Measurements from ENCODE around the gene DIS3L2.
"Not testable (repeated sequence)": the region's sequence is repeated elsewhere in the genome, so short reads cannot be mapped to it uniquely, and the experiment has no call there.

- TF ChIP-seq CTCF (conservative IDR thresholded peaks at IDR 0.05; ENCODE audit: low read depth, low read length); RAD21 (IDR thresholded peaks at IDR 0.05; ENCODE audit: low read length); MXI1 (IDR thresholded peaks at IDR 0.05; ENCODE audit: borderline replicate concordance, low read depth, low read length); POLR2A (IDR thresholded peaks at IDR 0.05; ENCODE audit: low read depth, low read length); CHD1 (IDR thresholded peaks at IDR 0.05; ENCODE audit: low read depth, low read length); SMC3 (IDR thresholded peaks at IDR 0.05; ENCODE audit: low read depth, low read length); USF2 (IDR thresholded peaks at IDR 0.05; ENCODE audit: low read depth, low read length); MAFK (IDR thresholded peaks at IDR 0.05; ENCODE audit: low read depth, low read length): not testable (repeated sequence)
These were observed 403.5 kb downstream of the DIS3L2 start for GRCh38 chr2:232364806-232365594.
